SK-N-SH (cell line): Measurements from ENCODE around the gene RCE1. TPM values are rescaled to one million over a fixed set of nuclear protein-coding genes. Genes with fewer than 3 reads are reported as not detected.

Experiments used
- CTCF ChIA-PET: fragments of 300-600, 350-600 bp; formaldehyde crosslinking; extraction: SDS; loops from one replicate; lab custom pipeline; 2021; lab: Yijun Ruan, JAX
- POLR2A ChIA-PET: fragments of 350-600 bp; sonication (Branson Sonifier 250); formaldehyde crosslinking; extraction: SDS; loops from one replicate; lab custom pipeline; 2020; ENCODE audit warnings: antibody characterized with exemption, inconsistent platforms; lab: Yijun Ruan, JAX
- DNase-seq: peaks from one replicate; pipeline ENCODE4 v3.0.0; 2012
- H2AFZ ChIP-seq: fragments of 200-600 bp; sonication (generic); 2 replicates; pipeline ENCODE4 v1.8.1; 2016; ENCODE audit warnings: antibody characterized with exemption, mild to moderate bottlenecking, low read depth
- H3F3A ChIP-seq: fragments of 200-600 bp; sonication (generic); replicated peaks from 2 replicates; pipeline ENCODE3; 2016; ENCODE audit warnings: antibody characterized with exemption, mild to moderate bottlenecking; ENCODE audit not compliant: insufficient read depth
- H3K27ac ChIP-seq, 2 experiments: fragments of 200-500 bp in 1 of 2; fragments of 200-600 bp in 1 of 2; sonication (Bioruptor generic) in 1 of 2; sonication (generic), shearing (Covaris generic) in 1 of 2; 2 replicates each; pipeline versions ENCODE4 v1.5.1 to v1.6.1; 2014 to 2016; ENCODE audit warnings: low read depth in 2 of 2, inconsistent platforms in 1 of 2, low read length in 1 of 2, mild to moderate bottlenecking in 1 of 2, mixed read lengths in 1 of 2
- H3K27me3 ChIP-seq: fragments of 200-600 bp; sonication (generic), shearing (Covaris generic); 2 replicates; pipeline ENCODE4 v1.6.1; 2016; ENCODE audit warnings: mixed run types; ENCODE audit not compliant: insufficient read depth
- H3K36me3 ChIP-seq, 2 experiments: fragments of 200-500 bp in 1 of 2; fragments of 200-600 bp in 1 of 2; sonication (Bioruptor generic) in 1 of 2; sonication (generic) in 1 of 2; replicated peaks in 1 of 2; 2 replicates each; pipeline versions ENCODE3 to v1.5.1; 2014 to 2016; ENCODE audit warnings: low read length in 1 of 2, mild to moderate bottlenecking in 1 of 2; ENCODE audit not compliant: insufficient read depth in 2 of 2, control insufficient read depth in 1 of 2
- H3K4me1 ChIP-seq, 2 experiments: fragments of 200-500 bp in 1 of 2; fragments of 200-600 bp in 1 of 2; sonication (Bioruptor generic) in 1 of 2; sonication (generic), shearing (Covaris generic) in 1 of 2; 2 replicates each; pipeline versions ENCODE4 v1.5.1 to v1.6.1; 2014 to 2016; ENCODE audit warnings: low read depth in 1 of 2, low read length in 1 of 2, mixed run types in 1 of 2; ENCODE audit not compliant: insufficient read depth in 2 of 2, control insufficient read depth in 1 of 2
- H3K4me2 ChIP-seq: fragments of 200-600 bp; sonication (generic), shearing (Covaris generic); 2 replicates; pipeline ENCODE4 v1.6.1; 2017; ENCODE audit warnings: mixed run types
- H3K4me3 ChIP-seq, 2 experiments: fragments of 200-500 bp in 1 of 2; fragments of 200-600 bp in 1 of 2; sonication (Bioruptor generic) in 1 of 2; sonication (generic), shearing (Covaris generic) in 1 of 2; 2 replicates each; pipeline versions ENCODE4 v1.5.1 to v1.8.1; 2014 to 2016; ENCODE audit warnings: low read depth in 2 of 2, inconsistent platforms in 1 of 2, low read length in 1 of 2, mild to moderate bottlenecking in 1 of 2, mixed read lengths in 1 of 2, moderate library complexity in 1 of 2
- H3K79me2 ChIP-seq: fragments of 200-600 bp; sonication (generic); 2 replicates; pipeline ENCODE4 v1.8.1; 2017; ENCODE audit warnings: mild to moderate bottlenecking; ENCODE audit not compliant: insufficient read depth
- H3K9ac ChIP-seq: fragments of 200-600 bp; sonication (generic); 2 replicates; pipeline ENCODE4 v1.6.1; 2017; ENCODE audit warnings: mixed run types
- H3K9me2 ChIP-seq: fragments of 200-600 bp; sonication (generic); 2 replicates; pipeline ENCODE4 v1.6.1; 2017; ENCODE audit warnings: mixed run types
- H3K9me3 ChIP-seq: fragments of 200-600 bp; sonication (generic); 2 replicates; pipeline ENCODE4 v1.6.1; 2017; ENCODE audit warnings: mixed run types, mild to moderate bottlenecking, moderate library complexity
- H4K20me1 ChIP-seq: fragments of 200-600 bp; sonication (generic); 2 replicates; pipeline ENCODE4 v1.6.1; 2017; ENCODE audit warnings: mild to moderate bottlenecking, mixed run types; ENCODE audit not compliant: insufficient read depth
- CHD2 ChIP-seq: fragments of 150-350 bp; IDR thresholded peaks from 2 replicates; pipeline ENCODE4 v1.6.1; 2018; ENCODE audit warnings: low read length; ENCODE audit not compliant: partially characterized antibody
- CTCF ChIP-seq: fragments of 200-600 bp; sonication (generic); IDR thresholded peaks from 2 replicates; pipeline ENCODE4 v1.6.1; 2017; ENCODE audit warnings: antibody characterized with exemption, mild to moderate bottlenecking, moderate library complexity
- ELF1 ChIP-seq: IDR thresholded peaks from 2 replicates; pipeline ENCODE4 v1.4.0; 2012
- EZH2phosphoT487 ChIP-seq: fragments of 200-600 bp; sonication (generic); IDR thresholded peaks from 2 replicates; pipeline ENCODE4 v1.6.1; 2017; ENCODE audit warnings: low read depth, mixed run types, mild to moderate bottlenecking, antibody characterized with exemption, moderate library complexity, borderline replicate concordance
- FOXJ3 ChIP-seq: sonication (generic); formaldehyde crosslinking; IDR thresholded peaks from 2 replicates; pipeline ENCODE4 v1.5.1; 2020; ENCODE audit warnings: mild to moderate bottlenecking, missing genetic modification reagents
- GATA2 ChIP-seq: sonication (generic); formaldehyde crosslinking; IDR thresholded peaks from 2 replicates; pipeline ENCODE4 v1.5.0; 2020; ENCODE audit warnings: mild to moderate bottlenecking, missing genetic modification reagents
- JUND ChIP-seq: IDR thresholded peaks from 2 replicates; pipeline ENCODE4 v1.4.0; 2012
- MAX ChIP-seq: IDR thresholded peaks from 2 replicates; pipeline ENCODE4 v1.4.0; 2012; ENCODE audit warnings: low read depth
- MEF2A ChIP-seq: IDR thresholded peaks from 2 replicates; pipeline ENCODE4 v1.4.0; 2012; ENCODE audit warnings: low read depth, borderline replicate concordance
- MXI1 ChIP-seq: IDR thresholded peaks from 2 replicates; pipeline ENCODE4 v1.6.1; 2012; ENCODE audit warnings: mild to moderate bottlenecking, low read depth, low read length, improper control_type of control experiment
- NRF1 ChIP-seq: IDR thresholded peaks from 2 replicates; pipeline ENCODE4 v1.6.1; 2012; ENCODE audit warnings: low read depth, mild to moderate bottlenecking, low read length
- POLR2AphosphoS5 ChIP-seq: IDR thresholded peaks from 2 replicates; pipeline ENCODE4 v1.6.1; 2012; ENCODE audit warnings: low read depth, low read length
- RAD21 ChIP-seq: IDR thresholded peaks from 2 replicates; pipeline ENCODE4 v1.6.1; 2012; ENCODE audit warnings: mild to moderate bottlenecking, low read length
- RCOR1 ChIP-seq: fragments of 150-350 bp; IDR thresholded peaks from 2 replicates; pipeline ENCODE4 v1.6.1; 2017; ENCODE audit warnings: antibody characterized with exemption, low read length
- RFX5 ChIP-seq: IDR thresholded peaks from 2 replicates; pipeline ENCODE4 v1.6.1; 2012; ENCODE audit warnings: mild to moderate bottlenecking, improper control_type of control experiment, low read length
- SMC3 ChIP-seq: IDR thresholded peaks from 2 replicates; pipeline ENCODE4 v1.6.1; 2012; ENCODE audit warnings: low read depth, low read length, improper control_type of control experiment
- TAF1 ChIP-seq: IDR thresholded peaks from 2 replicates; pipeline ENCODE4 v1.6.1; 2012; ENCODE audit warnings: low read depth, mild to moderate bottlenecking, low read length, moderate library complexity, borderline replicate concordance
- TEAD4 ChIP-seq: IDR thresholded peaks from 2 replicates; pipeline ENCODE4 v1.4.0; 2012; ENCODE audit warnings: mild to moderate bottlenecking, borderline replicate concordance; ENCODE audit not compliant: insufficient read depth
- USF1 ChIP-seq: IDR thresholded peaks from 2 replicates; pipeline ENCODE4 v1.4.0; 2012; ENCODE audit warnings: low read depth, borderline replicate concordance
- YY1 ChIP-seq: IDR thresholded peaks from 2 replicates; pipeline ENCODE4 v1.4.0; 2012; ENCODE audit warnings: low read depth, mild to moderate bottlenecking
- WGBS: methylation state at CpG from one replicate; pipeline ENCODE4 v1.1.6; 2017; ENCODE audit warnings: low lambda C conversion rate; 5-methylcytosine and 5-hydroxymethylcytosine counted together
- polyA plus RNA-seq, 3 experiments: library from polyadenylated mRNA; depleted of rRNA; stranded (reverse); fragments of >200 nt; gene quantifications; 2 replicates each; pipeline ENCODE4 v1.2.3, GENCODE V29; 2012
- TF ChIP-seq, protein P1 (sequence below): IDR thresholded peaks from 2 replicates; pipeline ENCODE4; 2012

Gene RCE1
- polyA plus RNA-seq, 1 of the 3 experiments (the other 2 are of a cell fraction), result 25.0 TPM

GRCh38 chr11:66849501-66850234 is 6.4 kb downstream of the RCE1 start (continued):
- no peak for TF ChIP-seq CTCF
- TF ChIP-seq ELF1, result no peak
- TF ChIP-seq MEF2A, result no peak
- TF ChIP-seq USF1, result no peak

DNA sequence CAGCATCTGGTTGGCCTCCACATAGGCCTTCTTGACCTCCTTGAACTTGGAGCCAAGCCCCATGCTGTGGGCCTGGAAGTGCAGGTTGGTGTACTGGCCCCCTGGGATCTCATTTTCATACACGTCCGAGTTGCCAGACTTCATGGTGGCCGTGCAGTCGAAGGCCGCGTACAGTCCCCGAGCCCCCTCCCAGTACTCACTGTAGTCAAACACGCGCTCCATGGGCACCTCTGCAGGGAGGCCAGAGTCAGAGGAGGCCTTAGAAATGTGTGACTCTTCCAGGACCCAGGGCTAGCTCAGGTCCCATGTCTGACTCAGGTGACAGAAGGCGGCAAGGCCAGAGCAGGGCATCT is 7.0 kb downstream of the RCE1 start:
- peaks cover 3 to 30% of the 10 kb centered on the region in 2 experiments for H3K36me3 ChIP-seq
- H3K4me3 ChIP-seq, result no peak overlapping the region
- POLR2A ChIA-PET, result no interaction called here
- no peak overlapping the region for H3K4me2 ChIP-seq
- peaks cover under 1% of the 10 kb centered on the region; the same call in 1 of the 2 replicates for H3K79me2 ChIP-seq
- H3K9ac ChIP-seq, result no peak overlapping the region
- CTCF ChIA-PET, result no interaction called here
- TF ChIP-seq MEF2A, result no peak
- TF ChIP-seq, protein P1, sequence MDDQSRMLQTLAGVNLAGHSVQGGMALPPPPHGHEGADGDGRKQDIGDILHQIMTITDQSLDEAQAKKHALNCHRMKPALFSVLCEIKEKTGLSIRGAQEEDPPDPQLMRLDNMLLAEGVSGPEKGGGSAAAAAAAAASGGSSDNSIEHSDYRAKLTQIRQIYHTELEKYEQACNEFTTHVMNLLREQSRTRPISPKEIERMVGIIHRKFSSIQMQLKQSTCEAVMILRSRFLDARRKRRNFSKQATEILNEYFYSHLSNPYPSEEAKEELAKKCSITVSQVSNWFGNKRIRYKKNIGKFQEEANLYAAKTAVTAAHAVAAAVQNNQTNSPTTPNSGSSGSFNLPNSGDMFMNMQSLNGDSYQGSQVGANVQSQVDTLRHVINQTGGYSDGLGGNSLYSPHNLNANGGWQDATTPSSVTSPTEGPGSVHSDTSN, result no peak
- no peak for TF ChIP-seq RCOR1
- no peak for TF ChIP-seq TAF1
- TF ChIP-seq MAX, result no peak
- no peak for TF ChIP-seq MXI1
- TF ChIP-seq ELF1, result no peak
- TF ChIP-seq RFX5, result no peak
- no peak for TF ChIP-seq NRF1
- no peak for TF ChIP-seq FOXJ3 (CRISPR knock-in tag)
- no peak for TF ChIP-seq TEAD4
- TF ChIP-seq YY1, result no peak
- TF ChIP-seq SMC3, result no peak
- no peak for TF ChIP-seq CHD2
- TF ChIP-seq GATA2 (CRISPR knock-in tag), result no peak
- no peak for TF ChIP-seq POLR2AphosphoS5
- TF ChIP-seq RAD21, result no peak
- TF ChIP-seq JUND, result no peak
- TF ChIP-seq EZH2phosphoT487, result no peak
- H2AFZ ChIP-seq, result no peak overlapping the region
- H3F3A ChIP-seq, result no peaks in the 10 kb centered on the region
- no peaks in the 10 kb centered on the region for H3K27me3 ChIP-seq
- DNase-seq, result peak; percentile 17
- H3K9me2 ChIP-seq, result no peaks in the 10 kb centered on the region
- WGBS, result 98% methylated on average over 8 of the region's 10 CpGs
- no peak overlapping the region for H3K27ac ChIP-seq
- H4K20me1 ChIP-seq, result no peaks in the 10 kb centered on the region
- H3K9me3 ChIP-seq, result no peaks in the 10 kb centered on the region
- H3K4me1 ChIP-seq, result peaks cover 0 to under 1% of the 10 kb centered on the region in 2 experiments; a peak in 1 of 4 replicates
